Measurements from ENCODE around the gene AFF3.

AFF3 gene

GRCh38 chr2:100142393-100142792 lies at the start of gene AFF3:
TSS of gene AFF3 (minus strand) at chr2:100142590. CDS start at chr2:100104454, 38,136 bp downstream.
- peaks cover 5% of the 10 kb centered on the region for H3K9me3 Mint-ChIP-seq
- H3K4me3 Mint-ChIP-seq: peak within 1 kb of the TSS; percentile 87
- peak within 1 kb of the TSS; percentile 89 for H3K27ac Mint-ChIP-seq
- no peaks in the 10 kb centered on the region for H3K27me3 Mint-ChIP-seq
- peaks cover 73% of the 10 kb centered on the region for H3K4me1 Mint-ChIP-seq
- no peaks in the 10 kb centered on the region for H3K36me3 Mint-ChIP-seq

GRCh38 chr2:100189387-100189786 lies 47.0 kb upstream of the AFF3 start:
- H3K36me3 Mint-ChIP-seq: no peaks in the 10 kb centered on the region
- no peaks in the 10 kb centered on the region for H3K4me1 Mint-ChIP-seq
- H3K27me3 Mint-ChIP-seq: no peaks in the 10 kb centered on the region
- H3K4me3 Mint-ChIP-seq: no peak overlapping the region
- H3K9me3 Mint-ChIP-seq: no peaks in the 10 kb centered on the region
- H3K27ac Mint-ChIP-seq: no peak overlapping the region

- Mint-ChIP-seq H3K36me3 (no peaks in the 10 kb centered on the region), H3K9me3 (no peaks in the 10 kb centered on the region), H3K27me3 (no peaks in the 10 kb centered on the region), H3K4me3 (no peak overlapping the region), H3K27ac (no peak overlapping the region), H3K4me1 (no peaks in the 10 kb centered on the region)
Observed at GRCh38 chr2:100188326-100188725, 45.9 kb upstream of the AFF3 start.

- H3K4me1 Mint-ChIP-seq: no peaks in the 10 kb centered on the region
- H3K4me3 Mint-ChIP-seq: no peak overlapping the region
- H3K9me3 Mint-ChIP-seq: no peaks in the 10 kb centered on the region
- no peaks in the 10 kb centered on the region for H3K36me3 Mint-ChIP-seq
- H3K27me3 Mint-ChIP-seq: no peaks in the 10 kb centered on the region
- H3K27ac Mint-ChIP-seq: no peak overlapping the region
Observed at GRCh38 chr2:100186126-100186525, 43.7 kb upstream of the AFF3 start.

GRCh38 chr2:100185516-100185915 lies 43.1 kb upstream of the AFF3 start:
- H3K27ac Mint-ChIP-seq: no peak overlapping the region
- no peak overlapping the region for H3K4me3 Mint-ChIP-seq
- no peaks in the 10 kb centered on the region for H3K36me3 Mint-ChIP-seq
- H3K4me1 Mint-ChIP-seq: no peaks in the 10 kb centered on the region
- H3K27me3 Mint-ChIP-seq: no peaks in the 10 kb centered on the region
- no peaks in the 10 kb centered on the region for H3K9me3 Mint-ChIP-seq

GRCh38 chr2:100185105-100185504 lies 42.7 kb upstream of the AFF3 start:
- H3K4me3 Mint-ChIP-seq: no peak overlapping the region
- H3K27ac Mint-ChIP-seq: no peak overlapping the region
- H3K36me3 Mint-ChIP-seq: no peaks in the 10 kb centered on the region
- no peaks in the 10 kb centered on the region for H3K4me1 Mint-ChIP-seq
- H3K9me3 Mint-ChIP-seq: no peaks in the 10 kb centered on the region
- H3K27me3 Mint-ChIP-seq: no peaks in the 10 kb centered on the region

- Mint-ChIP-seq H3K27me3 (no peaks in the 10 kb centered on the region), H3K4me3 (no peak overlapping the region), H3K9me3 (no peaks in the 10 kb centered on the region), H3K36me3 (no peaks in the 10 kb centered on the region), H3K27ac (no peak overlapping the region), H3K4me1 (no peaks in the 10 kb centered on the region)
Observed at GRCh38 chr2:100184055-100184737, 41.8 kb upstream of the AFF3 start.

- Mint-ChIP-seq H3K9me3 (no peaks in the 10 kb centered on the region), H3K4me3 (no peak overlapping the region), H3K36me3 (no peaks in the 10 kb centered on the region), H3K4me1 (no peaks in the 10 kb centered on the region), H3K27ac (no peak overlapping the region), H3K27me3 (no peaks in the 10 kb centered on the region)
Observed at GRCh38 chr2:100182494-100183361, 40.3 kb upstream of the AFF3 start.

GRCh38 chr2:100180503-100180902 lies 38.1 kb upstream of the AFF3 start:
- Mint-ChIP-seq H3K27ac (no peak overlapping the region), H3K4me3 (no peak overlapping the region), H3K4me1 (no peaks in the 10 kb centered on the region), H3K9me3 (no peaks in the 10 kb centered on the region), H3K36me3 (no peaks in the 10 kb centered on the region), H3K27me3 (no peaks in the 10 kb centered on the region)

- H3K4me1 Mint-ChIP-seq: no peaks in the 10 kb centered on the region
- H3K27me3 Mint-ChIP-seq: no peaks in the 10 kb centered on the region
- H3K9me3 Mint-ChIP-seq: no peaks in the 10 kb centered on the region
- no peak overlapping the region for H3K27ac Mint-ChIP-seq
- no peaks in the 10 kb centered on the region for H3K36me3 Mint-ChIP-seq
- no peak overlapping the region for H3K4me3 Mint-ChIP-seq
Observed at GRCh38 chr2:100179806-100180205, 37.4 kb upstream of the AFF3 start.

- H3K9me3 Mint-ChIP-seq: no peaks in the 10 kb centered on the region
- no peaks in the 10 kb centered on the region for H3K4me1 Mint-ChIP-seq
- no peaks in the 10 kb centered on the region for H3K27me3 Mint-ChIP-seq
- no peaks in the 10 kb centered on the region for H3K36me3 Mint-ChIP-seq
- H3K4me3 Mint-ChIP-seq: no peak overlapping the region
- no peak overlapping the region for H3K27ac Mint-ChIP-seq
Observed at GRCh38 chr2:100178864-100179263, 36.5 kb upstream of the AFF3 start.

GRCh38 chr2:100178085-100178788 lies 35.8 kb upstream of the AFF3 start:
- no peaks in the 10 kb centered on the region for H3K27me3 Mint-ChIP-seq
- no peaks in the 10 kb centered on the region for H3K4me1 Mint-ChIP-seq
- no peaks in the 10 kb centered on the region for H3K36me3 Mint-ChIP-seq
- H3K9me3 Mint-ChIP-seq: no peaks in the 10 kb centered on the region
- H3K27ac Mint-ChIP-seq: no peak overlapping the region
- H3K4me3 Mint-ChIP-seq: no peak overlapping the region

- H3K27me3 Mint-ChIP-seq: no peaks in the 10 kb centered on the region
- H3K4me3 Mint-ChIP-seq: no peak overlapping the region
- H3K4me1 Mint-ChIP-seq: no peaks in the 10 kb centered on the region
- no peaks in the 10 kb centered on the region for H3K9me3 Mint-ChIP-seq
- H3K36me3 Mint-ChIP-seq: no peaks in the 10 kb centered on the region
- no peak overlapping the region for H3K27ac Mint-ChIP-seq
Observed at GRCh38 chr2:100176925-100177324, 34.5 kb upstream of the AFF3 start.

- no peak overlapping the region for H3K4me3 Mint-ChIP-seq
- no peaks in the 10 kb centered on the region for H3K36me3 Mint-ChIP-seq
- no peaks in the 10 kb centered on the region for H3K9me3 Mint-ChIP-seq
- no peaks in the 10 kb centered on the region for H3K4me1 Mint-ChIP-seq
- no peak overlapping the region for H3K27ac Mint-ChIP-seq
- no peaks in the 10 kb centered on the region for H3K27me3 Mint-ChIP-seq
Observed at GRCh38 chr2:100174026-100174431, 31.6 kb upstream of the AFF3 start.

GRCh38 chr2:100166701-100167100 lies 24.3 kb upstream of the AFF3 start:
- Mint-ChIP-seq H3K4me1 (no peaks in the 10 kb centered on the region), H3K27me3 (peaks cover 1% of the 10 kb centered on the region), H3K9me3 (peaks cover 8% of the 10 kb centered on the region), H3K4me3 (no peak overlapping the region), H3K36me3 (peaks cover 7% of the 10 kb centered on the region), H3K27ac (no peak overlapping the region)

- peaks cover 3% of the 10 kb centered on the region for H3K27me3 Mint-ChIP-seq
- no peak overlapping the region for H3K27ac Mint-ChIP-seq
- peaks cover 8% of the 10 kb centered on the region for H3K9me3 Mint-ChIP-seq
- no peak overlapping the region for H3K4me3 Mint-ChIP-seq
- no peaks in the 10 kb centered on the region for H3K4me1 Mint-ChIP-seq
- H3K36me3 Mint-ChIP-seq: peaks cover 8% of the 10 kb centered on the region
Observed at GRCh38 chr2:100163605-100164004, 21.2 kb upstream of the AFF3 start.

Measured in activated naive CD4-positive, alpha-beta T cell treated with anti-CD3 and anti-CD28 coated beads, Interleukin-2, amount 50 U/mL, for 24 hours (primary cell).